ENCODE data around the gene ANGPTL2.

DNA sequence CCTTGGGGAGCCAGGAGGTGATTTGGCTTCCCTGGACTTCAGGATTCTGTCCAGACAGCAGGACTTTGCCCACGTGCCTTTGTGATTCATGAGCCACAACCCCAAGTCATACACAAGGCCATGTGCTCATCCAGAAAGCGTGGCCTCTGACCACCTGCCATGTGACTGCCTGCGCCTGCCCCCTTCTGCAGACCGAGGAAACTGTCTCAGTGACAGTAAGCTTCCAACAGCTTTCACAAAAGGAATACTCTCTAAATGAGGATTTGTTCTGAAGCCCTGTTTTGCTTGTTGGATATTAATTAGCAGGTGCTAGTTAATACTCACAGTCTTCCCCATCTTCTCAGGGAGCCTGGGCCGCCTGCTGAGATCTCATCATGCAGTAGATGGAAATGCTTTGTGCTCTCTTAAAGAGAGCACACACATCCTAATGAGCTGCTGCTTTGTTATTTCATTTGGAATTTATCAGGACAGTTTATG, 36.9 kb upstream of the ANGPTL2 start:
- TF ChIP-seq CTCF (IDR thresholded peaks at IDR 0.05; ENCODE audit: low read depth, low read length, poor library complexity, severe bottlenecking) (no peak), EZH2phosphoT487 (IDR thresholded peaks at IDR 0.05; ENCODE audit: borderline replicate concordance, low read length) (no peak)
